ENCODE measurements around the gene SLCO3A1. TPM values are rescaled to one million over a fixed set of nuclear protein-coding genes. Genes with fewer than 3 reads are reported as not detected.

SLCO3A1 gene
- total RNA-seq, 1 experiment from 2014 or later: 5.1 TPM

- Histone ChIP-seq H3K4me3 (replicated peaks in 1 of 2; ENCODE audit: low read depth in 1 of 2, low read length in 2 of 2) (no peak overlapping the region), H3K4me1 (ENCODE audit: control insufficient read depth in 1 of 2, insufficient read depth in 2 of 2, low read length in 2 of 2) (no peaks in the 10 kb centered on the region), H3K27me3 (ENCODE audit: insufficient read depth, low read length) (no peaks in the 10 kb centered on the region), H3K79me2 (ENCODE audit: insufficient read depth, low read length) (no peaks in the 10 kb centered on the region), H3K4me2 (ENCODE audit: low read length) (no peak overlapping the region), H2AFZ (ENCODE audit: low read depth, low read length, poor library complexity, severe bottlenecking) (no peak overlapping the region), H3K9ac (ENCODE audit: low read length) (no peak overlapping the region), H3K36me3 (ENCODE audit: control insufficient read depth in 1 of 2, insufficient read depth in 2 of 2, low read length in 2 of 2) (no peaks in the 10 kb centered on the region), H4K20me1 (ENCODE audit: insufficient read depth) (no peaks in the 10 kb centered on the region), H3K27ac (ENCODE audit: low read depth, low read length) (no peak overlapping the region), H3K9me2 (ENCODE audit: insufficient read depth) (no peaks in the 10 kb centered on the region), H3K9me3 (ENCODE audit: control insufficient read depth in 1 of 2, insufficient read depth in 1 of 2, low read depth in 1 of 2, low read length in 2 of 2) (no peaks in the 10 kb centered on the region)
- CTCF ChIA-PET: no interaction called here
- DNase-seq (ENCODE audit: low read depth, low spot score): no peak
- no TSS peak for BruUV-seq (replicated peaks)
- no peak for TF ChIP-seq CEBPB (IDR thresholded peaks at IDR 0.05; ENCODE audit: low read depth)
- TF ChIP-seq, protein P1, sequence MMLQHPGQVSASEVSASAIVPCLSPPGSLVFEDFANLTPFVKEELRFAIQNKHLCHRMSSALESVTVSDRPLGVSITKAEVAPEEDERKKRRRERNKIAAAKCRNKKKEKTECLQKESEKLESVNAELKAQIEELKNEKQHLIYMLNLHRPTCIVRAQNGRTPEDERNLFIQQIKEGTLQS (IDR thresholded peaks at IDR 0.05): no peak
- TF ChIP-seq, protein P2, sequence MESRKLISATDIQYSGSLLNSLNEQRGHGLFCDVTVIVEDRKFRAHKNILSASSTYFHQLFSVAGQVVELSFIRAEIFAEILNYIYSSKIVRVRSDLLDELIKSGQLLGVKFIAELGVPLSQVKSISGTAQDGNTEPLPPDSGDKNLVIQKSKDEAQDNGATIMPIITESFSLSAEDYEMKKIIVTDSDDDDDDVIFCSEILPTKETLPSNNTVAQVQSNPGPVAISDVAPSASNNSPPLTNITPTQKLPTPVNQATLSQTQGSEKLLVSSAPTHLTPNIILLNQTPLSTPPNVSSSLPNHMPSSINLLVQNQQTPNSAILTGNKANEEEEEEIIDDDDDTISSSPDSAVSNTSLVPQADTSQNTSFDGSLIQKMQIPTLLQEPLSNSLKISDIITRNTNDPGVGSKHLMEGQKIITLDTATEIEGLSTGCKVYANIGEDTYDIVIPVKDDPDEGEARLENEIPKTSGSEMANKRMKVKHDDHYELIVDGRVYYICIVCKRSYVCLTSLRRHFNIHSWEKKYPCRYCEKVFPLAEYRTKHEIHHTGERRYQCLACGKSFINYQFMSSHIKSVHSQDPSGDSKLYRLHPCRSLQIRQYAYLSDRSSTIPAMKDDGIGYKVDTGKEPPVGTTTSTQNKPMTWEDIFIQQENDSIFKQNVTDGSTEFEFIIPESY (IDR thresholded peaks at IDR 0.05; ENCODE audit: extremely low read depth, insufficient replicate concordance, low read length): no peak
- no peak for TF ChIP-seq ZNF274 (IDR thresholded peaks at IDR 0.05; ENCODE audit: low read depth, low read length)
- TF ChIP-seq REST (IDR thresholded peaks at IDR 0.05; ENCODE audit: low read depth): no peak
- TF ChIP-seq EGR1 (IDR thresholded peaks at IDR 0.05; ENCODE audit: low read depth): no peak
- POLR2A ChIA-PET: no interaction called here
- intact Hi-C loops (cut with micrococcal nuclease): no loop called here
- no peak for ATAC-seq
- RAD21 ChIA-PET (ENCODE audit: low non-redundant PET in 1 of 2, low total read pairs in 2 of 2, uncharacterized antibody in 2 of 2, unreplicated experiment in 2 of 2): no interaction called here
Measured at GRCh38 chr15:91924183-91924582, 70.7 kb downstream of the SLCO3A1 start.

Measured in HCT116 (cell line).